ENCODE results near the gene NYNRIN. TPM values are rescaled to one million over a fixed set of nuclear protein-coding genes. Genes with fewer than 3 reads are reported as not detected.

The NYNRIN gene
- total RNA-seq, 1 donor from 2014 or later: 10.4 TPM

GRCh38 chr14:24438223-24439097 lies 39.7 kb downstream of the NYNRIN start:
- Mint-ChIP-seq H3K4me1 (peaks cover 39% of the 10 kb centered on the region), H3K36me3 (ENCODE audit: low read depth) (peaks cover 5% of the 10 kb centered on the region), H3K27me3 (ENCODE audit: low read depth) (peaks cover 4% of the 10 kb centered on the region), H3K27ac (ENCODE audit: unreplicated experiment) (no peak overlapping the region), H3K4me3 (peak overlapping the region; percentile 44), H3K9me3 (no peaks in the 10 kb centered on the region)
- DNase-seq (ENCODE audit: low read depth, low spot score): no peak
- TF ChIP-seq, protein P1, sequence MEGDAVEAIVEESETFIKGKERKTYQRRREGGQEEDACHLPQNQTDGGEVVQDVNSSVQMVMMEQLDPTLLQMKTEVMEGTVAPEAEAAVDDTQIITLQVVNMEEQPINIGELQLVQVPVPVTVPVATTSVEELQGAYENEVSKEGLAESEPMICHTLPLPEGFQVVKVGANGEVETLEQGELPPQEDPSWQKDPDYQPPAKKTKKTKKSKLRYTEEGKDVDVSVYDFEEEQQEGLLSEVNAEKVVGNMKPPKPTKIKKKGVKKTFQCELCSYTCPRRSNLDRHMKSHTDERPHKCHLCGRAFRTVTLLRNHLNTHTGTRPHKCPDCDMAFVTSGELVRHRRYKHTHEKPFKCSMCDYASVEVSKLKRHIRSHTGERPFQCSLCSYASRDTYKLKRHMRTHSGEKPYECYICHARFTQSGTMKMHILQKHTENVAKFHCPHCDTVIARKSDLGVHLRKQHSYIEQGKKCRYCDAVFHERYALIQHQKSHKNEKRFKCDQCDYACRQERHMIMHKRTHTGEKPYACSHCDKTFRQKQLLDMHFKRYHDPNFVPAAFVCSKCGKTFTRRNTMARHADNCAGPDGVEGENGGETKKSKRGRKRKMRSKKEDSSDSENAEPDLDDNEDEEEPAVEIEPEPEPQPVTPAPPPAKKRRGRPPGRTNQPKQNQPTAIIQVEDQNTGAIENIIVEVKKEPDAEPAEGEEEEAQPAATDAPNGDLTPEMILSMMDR (conservative IDR thresholded peaks at IDR 0.05): no peak

DNA sequence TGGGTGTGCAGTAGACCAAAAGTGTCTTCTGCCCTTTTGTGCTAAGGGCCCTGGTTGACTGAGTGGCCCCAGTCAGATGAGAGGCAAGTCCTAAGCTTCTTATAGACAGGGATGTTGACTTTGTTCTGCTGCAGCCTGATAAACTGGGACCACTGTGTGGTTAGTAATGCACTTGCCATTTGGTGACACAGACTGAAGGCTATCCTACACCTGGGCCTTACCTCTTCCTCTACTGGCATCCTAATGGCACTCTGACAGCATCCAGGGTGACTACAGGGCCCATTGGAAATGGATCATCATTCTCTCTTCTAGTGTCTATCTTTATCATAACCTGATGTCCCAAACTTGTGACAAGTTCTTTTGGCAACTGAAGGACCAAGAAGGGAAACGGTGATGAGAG lies 40.5 kb downstream of the NYNRIN start:
- Mint-ChIP-seq H3K4me3 (no peak overlapping the region), H3K9me3 (no peaks in the 10 kb centered on the region), H3K27me3 (ENCODE audit: low read depth) (peaks cover 4% of the 10 kb centered on the region), H3K36me3 (ENCODE audit: low read depth) (peaks cover 5% of the 10 kb centered on the region), H3K27ac (ENCODE audit: unreplicated experiment) (no peak overlapping the region), H3K4me1 (peaks cover 40% of the 10 kb centered on the region)
- no peak for DNase-seq (ENCODE audit: low read depth, low spot score)
- TF ChIP-seq, protein P1 (conservative IDR thresholded peaks at IDR 0.05): no peak

GRCh38 chr14:24439830-24440605 lies 41.2 kb downstream of the NYNRIN start:
- peaks cover 4% of the 10 kb centered on the region for H3K27me3 Mint-ChIP-seq (ENCODE audit: low read depth)
- peaks cover 5% of the 10 kb centered on the region for H3K36me3 Mint-ChIP-seq (ENCODE audit: low read depth)
- H3K4me1 Mint-ChIP-seq: peaks cover 40% of the 10 kb centered on the region
- peak overlapping the region; percentile 10 for H3K4me3 Mint-ChIP-seq
- TF ChIP-seq, protein P1 (conservative IDR thresholded peaks at IDR 0.05): no peak
- no peak for DNase-seq (ENCODE audit: low read depth, low spot score)
- no peaks in the 10 kb centered on the region for H3K9me3 Mint-ChIP-seq
- no peak overlapping the region for H3K27ac Mint-ChIP-seq (ENCODE audit: unreplicated experiment)

DNA sequence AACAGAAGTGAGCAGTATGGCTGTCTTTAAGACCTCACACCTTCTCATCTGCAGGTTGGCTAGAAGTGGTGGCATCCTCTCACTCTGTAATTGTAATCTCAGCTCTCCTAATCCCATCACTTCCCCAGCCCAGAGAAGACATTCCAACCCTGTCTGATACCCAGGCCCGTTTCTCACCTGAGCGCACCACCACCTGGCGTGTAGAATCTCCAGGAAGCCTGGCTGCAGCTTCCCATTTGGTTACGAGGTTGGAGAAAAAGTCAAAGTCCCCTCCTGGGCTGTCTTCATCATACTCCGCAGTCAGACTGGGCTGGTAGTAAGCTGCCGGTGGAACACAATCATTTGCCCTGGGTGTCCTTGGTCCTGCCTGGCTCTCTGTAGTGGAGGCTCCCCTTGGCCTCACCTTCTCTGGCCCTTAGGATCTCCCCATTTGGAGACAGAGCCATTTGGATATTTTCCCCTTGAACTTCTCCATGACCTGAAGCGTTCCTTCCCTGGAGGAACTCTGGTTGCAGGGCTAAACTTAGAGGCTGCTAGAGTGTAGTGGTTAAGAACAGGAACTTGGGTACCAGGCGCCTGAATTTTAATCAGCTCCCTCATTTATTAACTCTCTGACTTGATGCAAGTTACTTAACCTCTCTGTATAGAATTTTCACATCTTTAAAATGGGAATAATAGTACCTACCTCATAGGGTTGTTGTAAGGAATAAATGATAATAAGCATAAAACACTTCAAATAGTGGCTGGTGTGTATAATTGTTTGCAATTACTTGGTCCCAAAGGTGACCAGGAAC lies 42.0 kb downstream of the NYNRIN start:
- peak overlapping the region; percentile 98 for H3K4me3 Mint-ChIP-seq
- H3K4me1 Mint-ChIP-seq: peaks cover 36% of the 10 kb centered on the region

More for the DNA sequence above, 42.0 kb downstream of the NYNRIN start:
- Mint-ChIP-seq H3K27me3 (ENCODE audit: low read depth) (peaks cover 4% of the 10 kb centered on the region), H3K27ac (ENCODE audit: unreplicated experiment) (no peak overlapping the region), H3K36me3 (ENCODE audit: low read depth) (peaks cover 5% of the 10 kb centered on the region), H3K9me3 (no peaks in the 10 kb centered on the region)
- TF ChIP-seq, protein P1 (conservative IDR thresholded peaks at IDR 0.05): no peak
- DNase-seq (ENCODE audit: low read depth, low spot score): no peak
